Loucy (cell line): ENCODE measurements around the gene CD96.

Source experiments
- H2AFZ ChIP-seq: fragments of 200-600 bp; sonication (generic); 2 replicates; pipeline ENCODE4 v1.6.0; 2016; ENCODE audit warnings: antibody characterized with exemption, mild to moderate bottlenecking, low read length, moderate library complexity
- H3F3A ChIP-seq: fragments of 200-600 bp; 2 replicates; pipeline ENCODE4 v1.6.0; 2016; ENCODE audit warnings: antibody characterized with exemption, low read depth, mild to moderate bottlenecking
- H3K27me3 ChIP-seq: fragments of 200-600 bp; sonication (generic); 2 replicates; pipeline ENCODE4 v1.6.1; 2014; ENCODE audit warnings: low read length, mild to moderate bottlenecking; ENCODE audit not compliant: insufficient read depth, poor library complexity, severe bottlenecking
- H3K36me3 ChIP-seq: fragments of 200-600 bp; sonication (generic); 2 replicates; pipeline ENCODE4 v1.6.1; 2016; ENCODE audit warnings: low read length; ENCODE audit not compliant: insufficient read depth
- H3K4me1 ChIP-seq: fragments of 200-600 bp; sonication (generic); 2 replicates; pipeline ENCODE4 v1.5.1; 2014; ENCODE audit warnings: low read length, mild to moderate bottlenecking; ENCODE audit not compliant: insufficient read depth, poor library complexity, severe bottlenecking
- H3K4me2 ChIP-seq: fragments of 200-600 bp; sonication (generic); 2 replicates; pipeline ENCODE4 v1.6.0; 2014; ENCODE audit warnings: antibody characterized with exemption, low read length, low read depth, mild to moderate bottlenecking; ENCODE audit not compliant: poor library complexity, severe bottlenecking
- H3K4me3 ChIP-seq: fragments of 200-600 bp; sonication (generic); 2 replicates; pipeline ENCODE4 v1.5.1; 2014; ENCODE audit warnings: low read length, mild to moderate bottlenecking, mixed read lengths; ENCODE audit not compliant: poor library complexity, severe bottlenecking
- H3K79me2 ChIP-seq: fragments of 200-600 bp; sonication (generic); 2 replicates; pipeline ENCODE4 v1.6.1; 2014; ENCODE audit warnings: low read length; ENCODE audit not compliant: insufficient read depth
- H3K9ac ChIP-seq: fragments of 200-600 bp; sonication (generic); 2 replicates; pipeline ENCODE4 v1.6.0; 2014; ENCODE audit warnings: mild to moderate bottlenecking, low read depth, low read length, moderate library complexity; ENCODE audit not compliant: poor library complexity, severe bottlenecking
- H3K9me2 ChIP-seq: fragments of 200-600 bp; sonication (generic); replicated peaks from 2 replicates; pipeline ENCODE4 v1.6.1; 2016; ENCODE audit warnings: low read depth, low read length, mixed read lengths
- H3K9me3 ChIP-seq: fragments of 200-600 bp; sonication (generic); 2 replicates; pipeline ENCODE4 v1.6.1; 2014; ENCODE audit warnings: mild to moderate bottlenecking, antibody characterized with exemption, low read length, low read depth; ENCODE audit not compliant: insufficient read depth
- H4K20me1 ChIP-seq: fragments of 200-600 bp; sonication (generic); 2 replicates; pipeline ENCODE4 v1.6.0; 2014; ENCODE audit warnings: antibody characterized with exemption, low read length, mild to moderate bottlenecking; ENCODE audit not compliant: insufficient read depth, poor library complexity, severe bottlenecking
- EZH2phosphoT487 ChIP-seq: fragments of 200-600 bp; IDR thresholded peaks from 2 replicates; pipeline ENCODE4 v1.6.1; 2018; ENCODE audit warnings: antibody characterized with exemption, mild to moderate bottlenecking, moderate library complexity, borderline replicate concordance
- TF ChIP-seq, protein P1 (sequence below): fragments of 200-600 bp; sonication (generic); conservative IDR thresholded peaks from 2 replicates; pipeline ENCODE4 v1.5.1; 2014; ENCODE audit warnings: mild to moderate bottlenecking, antibody characterized with exemption, low read length

Gene CD96

DNA sequence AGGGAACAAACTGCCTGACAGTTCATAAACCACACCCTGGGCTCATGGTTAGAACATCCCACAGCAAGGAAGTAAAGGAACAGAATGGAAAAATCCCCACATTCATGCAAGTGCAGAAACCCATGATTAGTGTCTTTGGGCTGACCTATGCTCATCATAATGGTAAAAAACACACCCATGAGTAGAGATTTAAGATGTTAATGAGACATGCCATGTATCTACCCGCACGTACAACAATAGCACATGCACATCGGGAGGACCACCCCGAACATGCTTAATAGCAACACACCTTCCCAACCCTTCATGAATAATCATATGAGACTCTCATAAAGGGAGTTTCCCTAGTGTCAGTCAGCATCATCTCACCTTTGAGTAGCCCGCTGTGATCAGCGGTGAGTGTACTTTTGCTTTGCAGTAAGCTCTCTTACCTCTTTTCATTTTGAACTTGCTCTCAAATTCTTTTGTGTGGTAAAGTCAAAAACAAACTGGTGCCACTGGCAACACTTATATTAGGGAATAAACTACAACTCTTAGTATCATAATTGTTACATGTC, 30.0 kb downstream of the CD96 start:
- H3K9ac ChIP-seq = no peak overlapping the region
- no peak overlapping the region for H3K4me3 ChIP-seq
- no peaks in the 10 kb centered on the region for H4K20me1 ChIP-seq
- H3K36me3 ChIP-seq = peaks cover 42% of the 10 kb centered on the region; the same call in 1 of the 2 replicates
- H3K9me2 ChIP-seq = no peaks in the 10 kb centered on the region
- H2AFZ ChIP-seq = no peak overlapping the region
- H3K27me3 ChIP-seq = no peaks in the 10 kb centered on the region
- TF ChIP-seq EZH2phosphoT487 = no peak
- TF ChIP-seq, protein P1, sequence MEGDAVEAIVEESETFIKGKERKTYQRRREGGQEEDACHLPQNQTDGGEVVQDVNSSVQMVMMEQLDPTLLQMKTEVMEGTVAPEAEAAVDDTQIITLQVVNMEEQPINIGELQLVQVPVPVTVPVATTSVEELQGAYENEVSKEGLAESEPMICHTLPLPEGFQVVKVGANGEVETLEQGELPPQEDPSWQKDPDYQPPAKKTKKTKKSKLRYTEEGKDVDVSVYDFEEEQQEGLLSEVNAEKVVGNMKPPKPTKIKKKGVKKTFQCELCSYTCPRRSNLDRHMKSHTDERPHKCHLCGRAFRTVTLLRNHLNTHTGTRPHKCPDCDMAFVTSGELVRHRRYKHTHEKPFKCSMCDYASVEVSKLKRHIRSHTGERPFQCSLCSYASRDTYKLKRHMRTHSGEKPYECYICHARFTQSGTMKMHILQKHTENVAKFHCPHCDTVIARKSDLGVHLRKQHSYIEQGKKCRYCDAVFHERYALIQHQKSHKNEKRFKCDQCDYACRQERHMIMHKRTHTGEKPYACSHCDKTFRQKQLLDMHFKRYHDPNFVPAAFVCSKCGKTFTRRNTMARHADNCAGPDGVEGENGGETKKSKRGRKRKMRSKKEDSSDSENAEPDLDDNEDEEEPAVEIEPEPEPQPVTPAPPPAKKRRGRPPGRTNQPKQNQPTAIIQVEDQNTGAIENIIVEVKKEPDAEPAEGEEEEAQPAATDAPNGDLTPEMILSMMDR = no peak
- H3K4me2 ChIP-seq = no peak overlapping the region
- H3K4me1 ChIP-seq = peaks cover 10% of the 10 kb centered on the region
- H3F3A ChIP-seq = no peaks in the 10 kb centered on the region
- peaks cover 8% of the 10 kb centered on the region for H3K79me2 ChIP-seq
- H3K9me3 ChIP-seq = no peaks in the 10 kb centered on the region

DNA sequence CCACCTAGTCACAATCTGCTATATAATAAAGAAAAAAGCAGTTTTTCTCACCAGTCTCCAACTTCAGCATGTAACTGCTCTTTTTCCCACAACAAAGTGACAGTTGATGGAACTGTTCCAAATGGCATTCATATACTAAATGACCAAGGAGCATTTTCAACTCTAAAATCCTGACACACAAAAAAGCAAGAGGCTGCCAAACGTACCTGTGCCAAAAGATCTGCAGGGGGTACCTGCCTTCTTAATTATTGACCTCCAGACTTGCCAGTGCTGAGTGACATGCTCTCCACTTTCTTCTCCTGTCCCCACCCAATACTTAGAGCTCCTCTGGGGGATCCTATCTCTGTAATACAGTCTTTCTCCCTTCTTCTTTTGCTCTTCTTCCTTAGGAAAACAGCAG, 35.1 kb downstream of the CD96 start:
- TF ChIP-seq, protein P1 = no peak
- no peak for TF ChIP-seq EZH2phosphoT487
- H3F3A ChIP-seq = no peaks in the 10 kb centered on the region
- no peak overlapping the region for H3K4me3 ChIP-seq
- H3K9ac ChIP-seq = no peak overlapping the region
- peaks cover 5% of the 10 kb centered on the region for H3K79me2 ChIP-seq
- H3K36me3 ChIP-seq = peaks cover 59% of the 10 kb centered on the region; the same call in 1 of the 2 replicates
- no peaks in the 10 kb centered on the region for H3K9me3 ChIP-seq
- peaks cover 18% of the 10 kb centered on the region for H3K4me1 ChIP-seq
- no peaks in the 10 kb centered on the region for H3K9me2 ChIP-seq
- no peaks in the 10 kb centered on the region for H4K20me1 ChIP-seq
- no peaks in the 10 kb centered on the region for H3K27me3 ChIP-seq
- H3K4me2 ChIP-seq = no peak overlapping the region
- no peak overlapping the region for H2AFZ ChIP-seq

DNA sequence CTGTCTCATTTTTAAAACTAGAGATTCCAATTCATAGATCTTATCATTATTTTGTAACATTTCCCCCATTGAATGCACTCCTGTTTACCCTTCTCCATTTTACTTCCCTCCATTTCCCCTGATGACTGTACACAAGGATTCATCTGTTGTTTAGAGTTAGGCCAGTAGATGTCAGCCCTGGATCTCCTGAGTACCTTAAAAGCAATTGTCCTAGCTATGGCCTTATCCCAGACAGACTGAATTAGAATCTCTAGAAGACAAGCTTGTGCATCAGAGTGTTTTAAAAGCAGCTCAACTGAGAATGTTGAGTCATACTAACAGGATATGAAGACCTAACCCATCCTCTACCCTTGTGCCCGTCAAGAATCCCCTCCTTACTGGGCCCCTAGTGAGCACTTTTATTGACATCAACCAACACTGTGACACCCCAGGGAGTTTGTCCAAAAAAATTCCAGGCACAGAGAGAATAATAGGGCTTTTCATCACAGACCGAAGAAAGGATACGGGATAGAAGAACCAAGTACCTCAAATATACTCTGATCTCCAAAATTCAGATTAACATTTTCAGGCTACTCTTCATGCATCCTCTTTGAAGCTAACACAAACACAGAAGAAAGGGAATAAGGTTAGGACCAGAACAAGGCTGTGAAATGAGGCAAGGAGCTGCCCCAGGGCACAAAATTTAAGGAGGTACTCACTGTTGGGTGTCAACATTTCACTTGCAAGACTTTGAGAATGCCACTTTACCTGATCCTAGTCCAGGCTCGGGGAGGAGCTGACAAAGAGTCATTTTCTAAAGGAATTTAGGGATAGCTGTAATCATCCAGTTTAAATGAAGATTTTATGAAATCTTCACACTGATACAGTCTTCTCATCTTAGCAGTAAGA, 36.0 kb downstream of the CD96 start:
- H3K79me2 ChIP-seq = peaks cover 5% of the 10 kb centered on the region; the same call in 1 of the 2 replicates
- TF ChIP-seq EZH2phosphoT487 = no peak
- TF ChIP-seq, protein P1 = peak; percentile 80
- H2AFZ ChIP-seq = no peak overlapping the region
- H3K36me3 ChIP-seq = peaks cover 65% of the 10 kb centered on the region; the same call in 1 of the 2 replicates
- no peaks in the 10 kb centered on the region for H3F3A ChIP-seq
- H3K9me3 ChIP-seq = no peaks in the 10 kb centered on the region
- no peak overlapping the region for H3K4me3 ChIP-seq
- no peak overlapping the region for H3K4me2 ChIP-seq
- peaks cover 18% of the 10 kb centered on the region for H3K4me1 ChIP-seq
- H3K9ac ChIP-seq = no peak overlapping the region
- H3K27me3 ChIP-seq = no peaks in the 10 kb centered on the region
- no peaks in the 10 kb centered on the region for H4K20me1 ChIP-seq
- no peaks in the 10 kb centered on the region for H3K9me2 ChIP-seq
